GM23338 (cell line): Measurements from ENCODE around the gene DOLPP1. TPM values are rescaled to one million over a fixed set of nuclear protein-coding genes. Genes with fewer than 3 reads are reported as not detected.

Source experiments
- ATAC-seq: fragments of 200-7000 bp; cut with Tn5 transposase; 3 replicates; pipeline ENCODE4 v1.9.1; 2020
- DNase-seq: peaks from one replicate; pipeline ENCODE4 v3.0.0-alpha.2; 2015; ENCODE audit warnings: low spot score
- H2AFZ ChIP-seq: fragments of 200-600 bp; sonication (generic); 2 replicates; pipeline ENCODE4 v1.8.0; 2016; ENCODE audit warnings: antibody characterized with exemption, mild to moderate bottlenecking, moderate library complexity
- H3F3A ChIP-seq: fragments of 200-600 bp; sonication (generic); replicated peaks from 2 replicates; pipeline ENCODE4 v1.8.0; 2017; ENCODE audit warnings: antibody characterized with exemption, mixed run types, low read depth
- H3K27ac ChIP-seq: fragments of 200-600 bp; sonication (generic); 2 replicates; pipeline ENCODE4 v1.6.1; 2016; ENCODE audit warnings: low read depth
- H3K27me3 ChIP-seq: fragments of 200-600 bp; sonication (generic); 2 replicates; pipeline ENCODE4 v1.8.0; 2016; ENCODE audit warnings: mild to moderate bottlenecking, mixed run types, moderate library complexity; ENCODE audit not compliant: insufficient read depth
- H3K36me3 ChIP-seq: fragments of 200-600 bp; sonication (generic); 2 replicates; pipeline ENCODE4 v1.8.0; 2016; ENCODE audit warnings: mild to moderate bottlenecking; ENCODE audit not compliant: insufficient read depth
- H3K4me1 ChIP-seq: fragments of 200-600 bp; sonication (generic); 2 replicates; pipeline ENCODE4 v1.8.0; 2016; ENCODE audit warnings: mild to moderate bottlenecking, moderate library complexity; ENCODE audit not compliant: insufficient read depth
- H3K4me2 ChIP-seq: fragments of 200-600 bp; sonication (generic); 2 replicates; pipeline ENCODE4 v1.7.1; 2017; ENCODE audit warnings: mixed run types
- H3K4me3 ChIP-seq: fragments of 200-600 bp; sonication (generic); 2 replicates; pipeline ENCODE4 v1.6.1; 2016; ENCODE audit warnings: mixed run types
- H3K79me2 ChIP-seq: fragments of 200-600 bp; sonication (generic); replicated peaks from 2 replicates; pipeline ENCODE4 v1.8.0; 2017; ENCODE audit warnings: mild to moderate bottlenecking; ENCODE audit not compliant: insufficient read depth
- H3K9me2 ChIP-seq: fragments of 200-600 bp; sonication (generic); 2 replicates; pipeline ENCODE4 v1.8.0; 2017; ENCODE audit not compliant: insufficient read depth
- H4K20me1 ChIP-seq: fragments of 200-600 bp; sonication (generic); replicated peaks from 2 replicates; pipeline ENCODE4 v1.8.0; 2017; ENCODE audit warnings: mild to moderate bottlenecking; ENCODE audit not compliant: insufficient read depth
- H3K27ac Mint-ChIP-seq: 2 replicates; pipeline ENCODE4 v1.8.0; 2020; ENCODE audit warnings: inconsistent platforms, mild to moderate bottlenecking, moderate library complexity, mixed read lengths
- H3K27me3 Mint-ChIP-seq: 3 replicates; pipeline ENCODE4 v1.8.0; 2022; ENCODE audit warnings: low read depth, mild to moderate bottlenecking, moderate library complexity, mixed read lengths, inconsistent platforms; ENCODE audit not compliant: insufficient read depth, poor library complexity
- H3K36me3 Mint-ChIP-seq: 3 replicates; pipeline ENCODE4 v1.8.0; 2021; ENCODE audit warnings: low read depth, mild to moderate bottlenecking, inconsistent platforms, moderate library complexity, mixed read lengths
- H3K4me1 Mint-ChIP-seq: 3 replicates; pipeline ENCODE4 v1.8.0; 2020; ENCODE audit warnings: mild to moderate bottlenecking, inconsistent platforms, mixed read lengths
- H3K4me3 Mint-ChIP-seq: 3 replicates; pipeline ENCODE4 v1.8.0; 2021; ENCODE audit warnings: moderate library complexity, mild to moderate bottlenecking, inconsistent platforms, mixed read lengths
- H3K9me3 Mint-ChIP-seq: 3 replicates; pipeline ENCODE4 v1.8.0; 2020; ENCODE audit warnings: moderate library complexity, mild to moderate bottlenecking, inconsistent platforms, mixed read lengths
- CREB1 ChIP-seq: fragments of 250-450 bp; sonication (Bioruptor Pico); IDR thresholded peaks from 2 replicates; pipeline ENCODE4 v1.5.0; 2020; ENCODE audit warnings: low read depth, mild to moderate bottlenecking, moderate library complexity
- CTCF ChIP-seq, 2 experiments: fragments of 200-600 bp in 1 of 2; sonication (generic) in 1 of 2; conservative IDR thresholded peaks; 2 replicates each; pipeline versions ENCODE4 v1.5.1 to v1.6.1; 2016 to 2017; ENCODE audit warnings: antibody characterized with exemption in 2 of 2, low read depth in 2 of 2, mild to moderate bottlenecking in 2 of 2, moderate library complexity in 1 of 2
- ETS1 ChIP-seq: IDR thresholded peaks from 2 replicates; pipeline ENCODE4 v1.6.1; 2016; ENCODE audit warnings: antibody characterized with exemption
- EZH2 ChIP-seq: fragments of 200-600 bp; sonication (generic); IDR thresholded peaks from one replicate; pipeline ENCODE4 v1.8.0; 2017; ENCODE audit warnings: antibody characterized with exemption, mild to moderate bottlenecking, low read depth; ENCODE audit not compliant: unreplicated experiment
- EZH2phosphoT487 ChIP-seq: fragments of 200-600 bp; sonication (generic); IDR thresholded peaks from one replicate; pipeline ENCODE4 v1.8.1; 2018; ENCODE audit warnings: antibody characterized with exemption; ENCODE audit not compliant: unreplicated experiment
- JUNB ChIP-seq: IDR thresholded peaks from one replicate; pipeline ENCODE4 v1.6.1; 2016; ENCODE audit warnings: antibody characterized with exemption; ENCODE audit not compliant: unreplicated experiment
- NANOG ChIP-seq: IDR thresholded peaks from 2 replicates; pipeline ENCODE4 v1.6.1; 2016; ENCODE audit warnings: antibody characterized with exemption, borderline replicate concordance
- POLR2AphosphoS5 ChIP-seq: IDR thresholded peaks from 2 replicates; pipeline ENCODE4 v1.6.1; 2016; ENCODE audit warnings: antibody characterized with exemption, low read depth
- STAT1 ChIP-seq: IDR thresholded peaks from one replicate; pipeline ENCODE4 v1.6.1; 2016; ENCODE audit warnings: antibody characterized with exemption; ENCODE audit not compliant: unreplicated experiment
- ZNF114 ChIP-seq: fragments of 250-450 bp; sonication (Bioruptor Pico); IDR thresholded peaks from 2 replicates; pipeline ENCODE4 v1.5.0; 2020; ENCODE audit warnings: mild to moderate bottlenecking, moderate library complexity
- ZNF331 ChIP-seq: fragments of 250-450 bp; sonication (Bioruptor Pico); IDR thresholded peaks from 2 replicates; pipeline ENCODE4 v1.5.0; 2020; ENCODE audit warnings: low read depth, mild to moderate bottlenecking, moderate library complexity
- polyA plus RNA-seq: library from polyadenylated mRNA; unstranded; fragments of >200 nt; fragmentation: Nextera tagmentation; extraction: Ambion mirVana; gene quantifications from 2 replicates; pipeline ENCODE4 v1.2.1, GENCODE V29; 2016
- total RNA-seq: library from RNA; depleted of rRNA; stranded (reverse); fragments of >200 nt; shearing (Covaris generic); gene quantifications from 2 replicates; pipeline ENCODE4 v1.2.3, GENCODE V29; 2014
- TF ChIP-seq, protein P1 (sequence below): fragments of 250-450 bp; sonication (Bioruptor Pico); IDR thresholded peaks from 2 replicates; pipeline ENCODE4 v1.5.0; 2020; ENCODE audit warnings: mild to moderate bottlenecking, moderate library complexity
- TF ChIP-seq, protein P2 (sequence below): IDR thresholded peaks from one replicate; pipeline ENCODE4 v1.6.1; 2018; ENCODE audit warnings: antibody characterized with exemption; ENCODE audit not compliant: unreplicated experiment

The DOLPP1 gene
- total and polyA plus RNA-seq, 2 experiments from 2014 or later: 23.3 to 31.9 TPM

- H3K27me3 Mint-ChIP-seq: peaks cover 1% of the 10 kb centered on the region
- H3F3A ChIP-seq: no peaks in the 10 kb centered on the region
- no peaks in the 10 kb centered on the region for H3K9me3 Mint-ChIP-seq
Observed at GRCh38 chr9:129063061-129063460, 17.9 kb upstream of the DOLPP1 start.

More at GRCh38 chr9:129063061-129063460, 17.9 kb upstream of the DOLPP1 start:
- Mint-ChIP-seq H3K27ac (no peak overlapping the region), H3K4me3 (no peak overlapping the region), H3K36me3 (peaks cover 46% of the 10 kb centered on the region), H3K4me1 (no peaks in the 10 kb centered on the region)
- H2AFZ ChIP-seq: no peak overlapping the region
- no peaks in the 10 kb centered on the region for H4K20me1 ChIP-seq
- H3K4me1 ChIP-seq: no peaks in the 10 kb centered on the region
- H3K27ac ChIP-seq: no peak overlapping the region
- H3K36me3 ChIP-seq: no peaks in the 10 kb centered on the region; the same call in 1 of the 2 replicates
- no peak for DNase-seq
- H3K9me2 ChIP-seq: no peaks in the 10 kb centered on the region
- no peak overlapping the region for H3K4me2 ChIP-seq
- no peaks in the 10 kb centered on the region for H3K27me3 ChIP-seq
- no peaks in the 10 kb centered on the region for H3K79me2 ChIP-seq
- TF ChIP-seq STAT1: no peak
- TF ChIP-seq, protein P1, sequence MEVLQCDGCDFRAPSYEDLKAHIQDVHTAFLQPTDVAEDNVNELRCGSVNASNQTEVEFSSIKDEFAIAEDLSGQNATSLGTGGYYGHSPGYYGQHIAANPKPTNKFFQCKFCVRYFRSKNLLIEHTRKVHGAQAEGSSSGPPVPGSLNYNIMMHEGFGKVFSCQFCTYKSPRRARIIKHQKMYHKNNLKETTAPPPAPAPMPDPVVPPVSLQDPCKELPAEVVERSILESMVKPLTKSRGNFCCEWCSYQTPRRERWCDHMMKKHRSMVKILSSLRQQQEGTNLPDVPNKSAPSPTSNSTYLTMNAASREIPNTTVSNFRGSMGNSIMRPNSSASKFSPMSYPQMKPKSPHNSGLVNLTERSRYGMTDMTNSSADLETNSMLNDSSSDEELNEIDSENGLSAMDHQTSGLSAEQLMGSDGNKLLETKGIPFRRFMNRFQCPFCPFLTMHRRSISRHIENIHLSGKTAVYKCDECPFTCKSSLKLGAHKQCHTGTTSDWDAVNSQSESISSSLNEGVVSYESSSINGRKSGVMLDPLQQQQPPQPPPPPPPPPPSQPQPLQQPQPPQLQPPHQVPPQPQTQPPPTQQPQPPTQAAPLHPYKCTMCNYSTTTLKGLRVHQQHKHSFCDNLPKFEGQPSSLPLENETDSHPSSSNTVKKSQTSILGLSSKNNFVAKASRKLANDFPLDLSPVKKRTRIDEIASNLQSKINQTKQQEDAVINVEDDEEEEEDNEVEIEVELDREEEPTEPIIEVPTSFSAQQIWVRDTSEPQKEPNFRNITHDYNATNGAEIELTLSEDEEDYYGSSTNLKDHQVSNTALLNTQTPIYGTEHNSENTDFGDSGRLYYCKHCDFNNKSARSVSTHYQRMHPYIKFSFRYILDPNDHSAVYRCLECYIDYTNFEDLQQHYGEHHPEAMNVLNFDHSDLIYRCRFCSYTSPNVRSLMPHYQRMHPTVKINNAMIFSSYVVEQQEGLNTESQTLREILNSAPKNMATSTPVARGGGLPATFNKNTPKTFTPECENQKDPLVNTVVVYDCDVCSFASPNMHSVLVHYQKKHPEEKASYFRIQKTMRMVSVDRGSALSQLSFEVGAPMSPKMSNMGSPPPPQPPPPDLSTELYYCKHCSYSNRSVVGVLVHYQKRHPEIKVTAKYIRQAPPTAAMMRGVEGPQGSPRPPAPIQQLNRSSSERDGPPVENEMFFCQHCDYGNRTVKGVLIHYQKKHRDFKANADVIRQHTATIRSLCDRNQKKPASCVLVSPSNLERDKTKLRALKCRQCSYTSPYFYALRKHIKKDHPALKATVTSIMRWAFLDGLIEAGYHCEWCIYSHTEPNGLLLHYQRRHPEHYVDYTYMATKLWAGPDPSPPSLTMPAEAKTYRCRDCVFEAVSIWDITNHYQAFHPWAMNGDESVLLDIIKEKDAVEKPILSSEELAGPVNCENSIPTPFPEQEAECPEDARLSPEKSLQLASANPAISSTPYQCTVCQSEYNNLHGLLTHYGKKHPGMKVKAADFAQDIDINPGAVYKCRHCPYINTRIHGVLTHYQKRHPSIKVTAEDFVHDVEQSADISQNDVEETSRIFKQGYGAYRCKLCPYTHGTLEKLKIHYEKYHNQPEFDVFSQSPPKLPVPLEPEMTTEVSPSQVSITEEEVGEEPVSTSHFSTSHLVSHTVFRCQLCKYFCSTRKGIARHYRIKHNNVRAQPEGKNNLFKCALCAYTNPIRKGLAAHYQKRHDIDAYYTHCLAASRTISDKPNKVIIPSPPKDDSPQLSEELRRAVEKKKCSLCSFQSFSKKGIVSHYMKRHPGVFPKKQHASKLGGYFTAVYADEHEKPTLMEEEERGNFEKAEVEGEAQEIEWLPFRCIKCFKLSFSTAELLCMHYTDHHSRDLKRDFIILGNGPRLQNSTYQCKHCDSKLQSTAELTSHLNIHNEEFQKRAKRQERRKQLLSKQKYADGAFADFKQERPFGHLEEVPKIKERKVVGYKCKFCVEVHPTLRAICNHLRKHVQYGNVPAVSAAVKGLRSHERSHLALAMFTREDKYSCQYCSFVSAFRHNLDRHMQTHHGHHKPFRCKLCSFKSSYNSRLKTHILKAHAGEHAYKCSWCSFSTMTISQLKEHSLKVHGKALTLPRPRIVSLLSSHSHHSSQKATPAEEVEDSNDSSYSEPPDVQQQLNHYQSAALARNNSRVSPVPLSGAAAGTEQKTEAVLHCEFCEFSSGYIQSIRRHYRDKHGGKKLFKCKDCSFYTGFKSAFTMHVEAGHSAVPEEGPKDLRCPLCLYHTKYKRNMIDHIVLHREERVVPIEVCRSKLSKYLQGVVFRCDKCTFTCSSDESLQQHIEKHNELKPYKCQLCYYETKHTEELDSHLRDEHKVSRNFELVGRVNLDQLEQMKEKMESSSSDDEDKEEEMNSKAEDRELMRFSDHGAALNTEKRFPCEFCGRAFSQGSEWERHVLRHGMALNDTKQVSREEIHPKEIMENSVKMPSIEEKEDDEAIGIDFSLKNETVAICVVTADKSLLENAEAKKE: no peak
- TF ChIP-seq JUNB: no peak
- no peak for TF ChIP-seq EZH2
- no peak for TF ChIP-seq ZNF114 (CRISPR knock-in tag)
- no peak for TF ChIP-seq NANOG
- TF ChIP-seq ZNF331 (CRISPR knock-in tag): no peak
- no peak for TF ChIP-seq CREB1 (CRISPR knock-in tag)
- no peak for TF ChIP-seq ETS1
- no peak for TF ChIP-seq EZH2phosphoT487
- no peak for TF ChIP-seq POLR2AphosphoS5
- TF ChIP-seq, protein P2, sequence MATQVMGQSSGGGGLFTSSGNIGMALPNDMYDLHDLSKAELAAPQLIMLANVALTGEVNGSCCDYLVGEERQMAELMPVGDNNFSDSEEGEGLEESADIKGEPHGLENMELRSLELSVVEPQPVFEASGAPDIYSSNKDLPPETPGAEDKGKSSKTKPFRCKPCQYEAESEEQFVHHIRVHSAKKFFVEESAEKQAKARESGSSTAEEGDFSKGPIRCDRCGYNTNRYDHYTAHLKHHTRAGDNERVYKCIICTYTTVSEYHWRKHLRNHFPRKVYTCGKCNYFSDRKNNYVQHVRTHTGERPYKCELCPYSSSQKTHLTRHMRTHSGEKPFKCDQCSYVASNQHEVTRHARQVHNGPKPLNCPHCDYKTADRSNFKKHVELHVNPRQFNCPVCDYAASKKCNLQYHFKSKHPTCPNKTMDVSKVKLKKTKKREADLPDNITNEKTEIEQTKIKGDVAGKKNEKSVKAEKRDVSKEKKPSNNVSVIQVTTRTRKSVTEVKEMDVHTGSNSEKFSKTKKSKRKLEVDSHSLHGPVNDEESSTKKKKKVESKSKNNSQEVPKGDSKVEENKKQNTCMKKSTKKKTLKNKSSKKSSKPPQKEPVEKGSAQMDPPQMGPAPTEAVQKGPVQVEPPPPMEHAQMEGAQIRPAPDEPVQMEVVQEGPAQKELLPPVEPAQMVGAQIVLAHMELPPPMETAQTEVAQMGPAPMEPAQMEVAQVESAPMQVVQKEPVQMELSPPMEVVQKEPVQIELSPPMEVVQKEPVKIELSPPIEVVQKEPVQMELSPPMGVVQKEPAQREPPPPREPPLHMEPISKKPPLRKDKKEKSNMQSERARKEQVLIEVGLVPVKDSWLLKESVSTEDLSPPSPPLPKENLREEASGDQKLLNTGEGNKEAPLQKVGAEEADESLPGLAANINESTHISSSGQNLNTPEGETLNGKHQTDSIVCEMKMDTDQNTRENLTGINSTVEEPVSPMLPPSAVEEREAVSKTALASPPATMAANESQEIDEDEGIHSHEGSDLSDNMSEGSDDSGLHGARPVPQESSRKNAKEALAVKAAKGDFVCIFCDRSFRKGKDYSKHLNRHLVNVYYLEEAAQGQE: no peak
- TF ChIP-seq CTCF (conservative IDR thresholded peaks at IDR 0.05; ENCODE audit: low read depth in 2 of 2): no peak
- ATAC-seq: no peak
- no peak overlapping the region for H3K4me3 ChIP-seq
